A549 (cell line): ENCODE measurements around the gene MED13L.

Source experiments
- CHD2 ChIP-seq: fragments of 150-350 bp; IDR thresholded peaks from 2 replicates; pipeline ENCODE4 v1.6.1; 2014; ENCODE audit warnings: low read length; ENCODE audit not compliant: partially characterized antibody
- NR3C1 ChIP-seq: fragments of >200 bp; sonication (Bioruptor Twin); formaldehyde crosslinking; IDR thresholded peaks from 3 replicates; pipeline ENCODE4 v1.6.1; 2017
- POLR2A ChIP-seq: IDR thresholded peaks from 2 replicates; pipeline ENCODE4 v1.6.1; 2012; ENCODE audit warnings: mild to moderate bottlenecking, low read length
- TF ChIP-seq, protein P1 (sequence below): fragments of 450-650 bp; IDR thresholded peaks from 2 replicates; pipeline ENCODE4 v1.6.1; 2014; ENCODE audit warnings: antibody characterized with exemption
- TF ChIP-seq, protein P2 (sequence below): fragments of >200 bp; sonication (Bioruptor Twin); formaldehyde crosslinking; IDR thresholded peaks from 3 replicates; pipeline ENCODE4 v1.5.1; 2016

DNA sequence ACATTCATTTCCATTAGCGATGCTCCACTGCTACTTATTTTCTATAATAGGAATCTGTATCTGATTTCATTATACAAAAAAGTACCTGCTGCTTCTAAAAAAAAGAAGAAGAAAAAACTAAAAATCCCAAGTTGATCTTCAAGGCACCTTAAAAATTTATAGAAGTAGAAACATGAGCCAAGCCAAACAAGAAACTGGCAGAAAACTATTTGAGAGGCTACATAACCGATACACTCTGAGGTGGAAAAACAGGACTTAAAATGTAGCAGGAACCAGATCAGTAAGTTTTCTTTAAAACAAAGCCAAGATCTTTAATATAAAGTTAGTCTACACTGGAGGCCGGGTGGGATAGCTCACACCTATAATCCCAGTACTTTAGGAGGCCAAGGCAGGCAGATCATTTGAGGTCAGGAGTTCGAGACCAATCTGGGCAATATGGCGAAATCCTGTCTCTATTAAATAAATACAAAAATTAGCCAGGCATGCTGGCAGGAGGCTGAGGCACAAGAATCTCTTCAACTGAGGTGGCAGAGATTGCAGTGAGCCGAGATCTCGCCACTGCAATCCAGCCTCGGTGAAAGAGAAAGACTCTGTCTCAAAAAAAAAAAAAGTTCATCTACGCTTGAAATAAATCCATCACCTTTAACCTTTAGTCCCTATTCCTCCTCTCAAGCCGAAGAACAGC, 278.6 kb downstream of the MED13L start:
- TF ChIP-seq, protein P1, sequence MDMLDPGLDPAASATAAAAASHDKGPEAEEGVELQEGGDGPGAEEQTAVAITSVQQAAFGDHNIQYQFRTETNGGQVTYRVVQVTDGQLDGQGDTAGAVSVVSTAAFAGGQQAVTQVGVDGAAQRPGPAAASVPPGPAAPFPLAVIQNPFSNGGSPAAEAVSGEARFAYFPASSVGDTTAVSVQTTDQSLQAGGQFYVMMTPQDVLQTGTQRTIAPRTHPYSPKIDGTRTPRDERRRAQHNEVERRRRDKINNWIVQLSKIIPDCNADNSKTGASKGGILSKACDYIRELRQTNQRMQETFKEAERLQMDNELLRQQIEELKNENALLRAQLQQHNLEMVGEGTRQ = no peak
- TF ChIP-seq, protein P2, sequence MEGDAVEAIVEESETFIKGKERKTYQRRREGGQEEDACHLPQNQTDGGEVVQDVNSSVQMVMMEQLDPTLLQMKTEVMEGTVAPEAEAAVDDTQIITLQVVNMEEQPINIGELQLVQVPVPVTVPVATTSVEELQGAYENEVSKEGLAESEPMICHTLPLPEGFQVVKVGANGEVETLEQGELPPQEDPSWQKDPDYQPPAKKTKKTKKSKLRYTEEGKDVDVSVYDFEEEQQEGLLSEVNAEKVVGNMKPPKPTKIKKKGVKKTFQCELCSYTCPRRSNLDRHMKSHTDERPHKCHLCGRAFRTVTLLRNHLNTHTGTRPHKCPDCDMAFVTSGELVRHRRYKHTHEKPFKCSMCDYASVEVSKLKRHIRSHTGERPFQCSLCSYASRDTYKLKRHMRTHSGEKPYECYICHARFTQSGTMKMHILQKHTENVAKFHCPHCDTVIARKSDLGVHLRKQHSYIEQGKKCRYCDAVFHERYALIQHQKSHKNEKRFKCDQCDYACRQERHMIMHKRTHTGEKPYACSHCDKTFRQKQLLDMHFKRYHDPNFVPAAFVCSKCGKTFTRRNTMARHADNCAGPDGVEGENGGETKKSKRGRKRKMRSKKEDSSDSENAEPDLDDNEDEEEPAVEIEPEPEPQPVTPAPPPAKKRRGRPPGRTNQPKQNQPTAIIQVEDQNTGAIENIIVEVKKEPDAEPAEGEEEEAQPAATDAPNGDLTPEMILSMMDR = no peak
- TF ChIP-seq CHD2 (no peak), POLR2A (no peak), NR3C1 (no peak)
